ENCODE measurements around the gene PLAAT5. TPM values are rescaled to one million over a fixed set of nuclear protein-coding genes. Genes with fewer than 3 reads are reported as not detected.
"Not testable (repeated sequence)": the region's sequence is repeated elsewhere in the genome, so short reads cannot be mapped to it uniquely, and the experiment has no call there.

The PLAAT5 gene
- total and polyA plus RNA-seq, 2 of the 4 experiments (the other 2 are of a cell fraction), result not detected

GRCh38 chr11:63528156-63528555 is 37.2 kb upstream of the PLAAT5 start:
- H4K8ac ChIP-seq (ENCODE audit: low read depth in 2 of 2, low read length in 2 of 2); H2AK5ac ChIP-seq (ENCODE audit: low read depth, low read length); H3K27me3 ChIP-seq (ENCODE audit: control insufficient read depth, insufficient read depth, low read length); H4K20me1 ChIP-seq (ENCODE audit: insufficient read depth, low read length); H3K56ac ChIP-seq (ENCODE audit: extremely low read depth, insufficient read depth, low read length); H3K9me3 ChIP-seq (ENCODE audit: control insufficient read depth, insufficient read depth, low read length); H3K9me1 ChIP-seq (ENCODE audit: insufficient read depth, low read length); H3K4ac ChIP-seq (ENCODE audit: low read depth, low read length); H4K91ac ChIP-seq (ENCODE audit: insufficient read depth, low read depth, low read length); in situ Hi-C loops (cut with MboI; ENCODE audit: low sequenced_read_pairs); H2AFZ ChIP-seq (replicated peaks; ENCODE audit: low read length, poor library complexity); H2BK20ac ChIP-seq (ENCODE audit: low read depth, low read length); DNase-seq; ATAC-seq (ENCODE audit: low read depth); H2BK120ac ChIP-seq (ENCODE audit: low read depth, low read length); H3K4me2 ChIP-seq (ENCODE audit: low read depth, low read length); H3K4me3 ChIP-seq (ENCODE audit: insufficient read depth, low read depth, low read length); CTCF ChIA-PET; H3K27ac ChIP-seq (ENCODE audit: insufficient read depth, low read length); H3K4me1 ChIP-seq (ENCODE audit: control insufficient read depth, insufficient read depth, low read length); BruUV-seq (replicated peaks); H3K23ac ChIP-seq (ENCODE audit: low read depth, low read length); H2BK15ac ChIP-seq (ENCODE audit: low read depth, low read length); H2BK5ac ChIP-seq (ENCODE audit: low read depth, low read length, poor library complexity, severe bottlenecking); intact Hi-C loops (cut with micrococcal nuclease); H4K5ac ChIP-seq (ENCODE audit: low read depth, low read length); H3K14ac ChIP-seq (replicated peaks; ENCODE audit: low read depth, low read length); H3K36me3 ChIP-seq (ENCODE audit: control insufficient read depth, insufficient read depth, low read length); dilution Hi-C loops (cut with HindIII; ENCODE audit: low sequenced_read_pairs, unreplicated experiment); H3K79me1 ChIP-seq (ENCODE audit: low read depth in 1 of 2, low read length in 2 of 2); POLR2A ChIA-PET (ENCODE audit: unreplicated experiment); H2AK9ac ChIP-seq (replicated peaks; ENCODE audit: low read depth, low read length, poor library complexity); H3K9ac ChIP-seq (ENCODE audit: low read depth, low read length); H3K18ac ChIP-seq (ENCODE audit: low read depth, low read length): not testable (repeated sequence)
- no CpG with 5 or more reads among the region's 11 CpGs for WGBS, 2 experiments (ENCODE audit: extremely low coverage in 2 of 2, insufficient read length in 1 of 2)
